Tibial nerve (tissue), 4 donors: ENCODE results near the gene CYLD.

ENCODE experiments used
- EP300 ChIP-seq, 2 donors: sonication (generic); formaldehyde crosslinking; IDR thresholded peaks; one replicate each; pipeline ENCODE4 v1.6.1; 2017; ENCODE audit warnings: antibody characterized with exemption in 2 of 2, mild to moderate bottlenecking in 1 of 2
- POLR2A ChIP-seq, 2 donors: fragments of 450-650 bp; IDR thresholded peaks; one replicate each; pipeline ENCODE4 v1.6.1; 2017; ENCODE audit warnings: antibody characterized with exemption in 2 of 2, mild to moderate bottlenecking in 2 of 2, moderate library complexity in 2 of 2
- TF ChIP-seq, protein P1 (sequence below), 5 experiments: fragments of 200-600 bp in 3 of 5; fragments of 450-650 bp in 2 of 5; sonication (generic) in 3 of 5; IDR thresholded peaks; one replicate each; pipeline ENCODE4 v1.5.1; 2016 to 2019; ENCODE audit warnings: antibody characterized with exemption in 5 of 5, mild to moderate bottlenecking in 3 of 5, moderate library complexity in 2 of 5

DNA sequence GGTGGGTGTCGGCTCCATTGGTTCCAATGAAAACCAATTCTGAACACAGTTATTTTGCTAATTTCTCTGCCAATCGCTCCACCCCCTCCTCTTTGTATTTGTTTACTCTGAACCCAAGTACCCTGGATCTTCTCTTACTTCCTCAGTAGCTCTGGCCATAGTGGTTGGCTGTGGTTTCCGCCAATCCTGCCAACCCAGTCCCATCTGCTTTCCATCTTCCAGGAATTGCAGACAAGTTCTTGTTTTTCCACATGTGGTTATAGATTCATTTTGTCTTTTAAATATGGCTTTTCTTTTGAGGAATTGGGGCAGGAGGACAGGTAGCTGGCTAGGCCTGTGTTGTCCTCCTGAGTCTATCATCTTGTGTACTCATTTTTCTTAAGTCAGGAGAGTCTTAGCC is 92.0 kb downstream of the CYLD start:
- TF ChIP-seq, protein P1, sequence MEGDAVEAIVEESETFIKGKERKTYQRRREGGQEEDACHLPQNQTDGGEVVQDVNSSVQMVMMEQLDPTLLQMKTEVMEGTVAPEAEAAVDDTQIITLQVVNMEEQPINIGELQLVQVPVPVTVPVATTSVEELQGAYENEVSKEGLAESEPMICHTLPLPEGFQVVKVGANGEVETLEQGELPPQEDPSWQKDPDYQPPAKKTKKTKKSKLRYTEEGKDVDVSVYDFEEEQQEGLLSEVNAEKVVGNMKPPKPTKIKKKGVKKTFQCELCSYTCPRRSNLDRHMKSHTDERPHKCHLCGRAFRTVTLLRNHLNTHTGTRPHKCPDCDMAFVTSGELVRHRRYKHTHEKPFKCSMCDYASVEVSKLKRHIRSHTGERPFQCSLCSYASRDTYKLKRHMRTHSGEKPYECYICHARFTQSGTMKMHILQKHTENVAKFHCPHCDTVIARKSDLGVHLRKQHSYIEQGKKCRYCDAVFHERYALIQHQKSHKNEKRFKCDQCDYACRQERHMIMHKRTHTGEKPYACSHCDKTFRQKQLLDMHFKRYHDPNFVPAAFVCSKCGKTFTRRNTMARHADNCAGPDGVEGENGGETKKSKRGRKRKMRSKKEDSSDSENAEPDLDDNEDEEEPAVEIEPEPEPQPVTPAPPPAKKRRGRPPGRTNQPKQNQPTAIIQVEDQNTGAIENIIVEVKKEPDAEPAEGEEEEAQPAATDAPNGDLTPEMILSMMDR (IDR thresholded peaks at IDR 0.05): no peak
- no peak for TF ChIP-seq POLR2A (IDR thresholded peaks at IDR 0.05)
- no peak for TF ChIP-seq EP300 (IDR thresholded peaks at IDR 0.05)
